ENCODE measurements around the gene PDZD2.
A peak's percentile ranks its signal among the peaks of the same experiment; 100 is the strongest.

Gene PDZD2

DNA sequence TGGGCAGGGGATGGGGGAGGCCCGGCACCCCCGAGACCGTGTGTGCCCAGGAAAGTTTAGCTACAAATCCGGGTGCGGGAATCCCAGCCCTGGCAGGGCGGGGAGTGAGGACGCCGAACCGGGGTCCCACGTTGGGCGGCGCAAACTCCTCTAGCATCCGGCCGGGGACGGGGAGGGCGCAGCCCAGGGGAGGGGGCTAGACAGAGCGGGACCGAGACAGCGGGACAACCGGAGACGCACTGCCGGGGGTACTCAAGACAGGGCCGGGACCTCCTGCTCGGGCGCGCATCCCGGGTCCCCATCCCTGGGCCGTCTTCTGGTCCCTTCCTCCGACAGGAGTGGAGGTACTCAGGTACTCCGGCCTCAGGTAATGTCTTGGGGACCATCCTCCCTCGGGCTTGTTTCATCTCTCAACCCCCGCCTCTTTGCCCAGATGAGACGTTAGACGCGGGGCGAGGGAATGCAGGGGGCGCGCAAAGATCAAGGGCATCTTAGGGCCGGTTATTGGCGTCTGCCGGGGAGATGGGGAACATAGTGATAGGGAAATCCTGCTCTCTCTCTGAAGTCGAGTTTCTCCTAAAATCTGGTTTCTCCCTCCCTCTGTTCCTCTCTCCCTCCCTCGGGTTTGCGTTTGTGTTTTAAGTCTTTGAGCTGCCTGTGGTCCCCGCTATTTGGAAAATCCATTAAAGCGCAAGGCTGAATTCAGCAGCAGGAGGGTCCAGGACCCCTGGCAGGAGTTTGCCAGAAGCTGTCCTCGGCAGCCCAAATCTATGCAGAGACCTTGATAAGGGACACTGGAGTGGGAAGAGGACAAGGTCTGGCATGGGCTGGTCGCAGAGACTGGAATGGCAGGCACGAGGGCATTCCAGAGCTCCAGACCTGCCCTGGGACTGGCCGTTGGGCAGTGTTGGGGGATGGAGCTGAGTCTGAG, 815 bp downstream of the PDZD2 start:
- Histone ChIP-seq H3K9ac (ENCODE audit: low read depth, low read length) (peak overlapping the region; percentile 42; the same call in 1 of the 2 replicates), H3K27ac (ENCODE audit: low read length) (no peak overlapping the region), H3K79me2 (ENCODE audit: insufficient read depth, low read length) (no peaks in the 10 kb centered on the region), H4K20me1 (ENCODE audit: insufficient read depth, low read length) (no peaks in the 10 kb centered on the region; the same call in 1 of the 2 replicates), H3K27me3 (ENCODE audit: insufficient read depth, low read length, poor library complexity) (peaks cover 42% of the 10 kb centered on the region), H3K4me3 (ENCODE audit: low read depth in 1 of 2, low read length in 2 of 2) (peak overlapping the region in 1 of 2 experiments; percentile 56; a peak in 1 of 4 replicates), H3K36me3 (ENCODE audit: insufficient read depth, low read length) (no peaks in the 10 kb centered on the region), H3K4me1 (ENCODE audit: insufficient read depth, low read length) (peaks cover 11% of the 10 kb centered on the region), H3K9me3 (ENCODE audit: insufficient read depth, low read length, severe bottlenecking) (no peaks in the 10 kb centered on the region), H3K4me2 (ENCODE audit: insufficient read depth, low read length) (peak overlapping the region; percentile 73), H2AFZ (ENCODE audit: low read depth, low read length) (no peak overlapping the region)
- ATAC-seq (ENCODE audit: insufficient read depth, low read depth) (no peak), DNase-seq (no peak)
- TF ChIP-seq CTCF (IDR thresholded peaks at IDR 0.05; ENCODE audit: borderline replicate concordance, extremely low read depth, low read length, poor library complexity, severe bottlenecking) (no peak), EZH2 (IDR thresholded peaks at IDR 0.05; ENCODE audit: borderline replicate concordance, low read depth, low read length, severe bottlenecking) (no peak)

DNA sequence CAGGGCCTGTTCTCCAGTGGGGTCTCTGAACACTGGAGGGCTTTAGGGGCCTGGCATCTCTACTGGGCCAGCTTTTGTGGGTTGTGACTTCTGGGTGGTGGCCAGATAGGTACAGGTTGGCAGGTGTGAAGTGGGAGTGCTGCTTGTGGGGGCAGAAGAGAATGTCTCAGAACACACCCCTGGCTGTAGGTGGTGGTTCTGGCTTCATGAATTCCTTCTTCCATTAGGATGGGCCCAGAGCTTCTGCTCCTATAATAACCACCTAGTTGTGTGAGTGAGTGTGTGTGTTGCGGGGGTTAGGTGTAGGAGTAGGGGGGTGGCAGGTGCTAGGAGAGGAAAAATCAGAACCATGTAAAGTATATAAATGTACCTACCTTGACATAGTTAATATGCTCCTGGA, 1.6 kb downstream of the PDZD2 start:
- Histone ChIP-seq H3K4me2 (ENCODE audit: insufficient read depth, low read length) (no peak overlapping the region), H3K9me3 (ENCODE audit: insufficient read depth, low read length, severe bottlenecking) (no peaks in the 10 kb centered on the region), H3K27me3 (ENCODE audit: insufficient read depth, low read length, poor library complexity) (peaks cover 42% of the 10 kb centered on the region), H3K4me1 (ENCODE audit: insufficient read depth, low read length) (peaks cover 11% of the 10 kb centered on the region), H3K79me2 (ENCODE audit: insufficient read depth, low read length) (no peaks in the 10 kb centered on the region), H4K20me1 (ENCODE audit: insufficient read depth, low read length) (no peaks in the 10 kb centered on the region; the same call in 1 of the 2 replicates), H3K27ac (ENCODE audit: low read length) (no peak overlapping the region), H3K4me3 (ENCODE audit: low read depth in 1 of 2, low read length in 2 of 2) (no peak overlapping the region), H2AFZ (ENCODE audit: low read depth, low read length) (no peak overlapping the region), H3K9ac (ENCODE audit: low read depth, low read length) (no peak overlapping the region), H3K36me3 (ENCODE audit: insufficient read depth, low read length) (no peaks in the 10 kb centered on the region)
- no peak for DNase-seq
- ATAC-seq (ENCODE audit: insufficient read depth, low read depth), result no peak
- TF ChIP-seq EZH2 (IDR thresholded peaks at IDR 0.05; ENCODE audit: borderline replicate concordance, low read depth, low read length, severe bottlenecking), result no peak
- no peak for TF ChIP-seq CTCF (IDR thresholded peaks at IDR 0.05; ENCODE audit: borderline replicate concordance, extremely low read depth, low read length, poor library complexity, severe bottlenecking)

- TF ChIP-seq CTCF (IDR thresholded peaks at IDR 0.05; ENCODE audit: borderline replicate concordance, extremely low read depth, low read length, poor library complexity, severe bottlenecking) (no peak), EZH2 (IDR thresholded peaks at IDR 0.05; ENCODE audit: borderline replicate concordance, low read depth, low read length, severe bottlenecking) (no peak)
- no peak overlapping the region for H3K9ac ChIP-seq (ENCODE audit: low read depth, low read length)
- H3K27ac ChIP-seq (ENCODE audit: low read length), result no peak overlapping the region
- peaks cover 11% of the 10 kb centered on the region for H3K4me1 ChIP-seq (ENCODE audit: insufficient read depth, low read length)
- H3K27me3 ChIP-seq (ENCODE audit: insufficient read depth, low read length, poor library complexity), result peaks cover 39% of the 10 kb centered on the region
- DNase-seq (no peak), ATAC-seq (ENCODE audit: insufficient read depth, low read depth) (no peak)
- no peak overlapping the region for H2AFZ ChIP-seq (ENCODE audit: low read depth, low read length)
- H3K4me3 ChIP-seq (ENCODE audit: low read depth in 1 of 2, low read length in 2 of 2), result no peak overlapping the region
- H4K20me1 ChIP-seq (ENCODE audit: insufficient read depth, low read length), result no peaks in the 10 kb centered on the region; the same call in 1 of the 2 replicates
- no peaks in the 10 kb centered on the region for H3K79me2 ChIP-seq (ENCODE audit: insufficient read depth, low read length)
- H3K9me3 ChIP-seq (ENCODE audit: insufficient read depth, low read length, severe bottlenecking), result no peaks in the 10 kb centered on the region
- no peak overlapping the region for H3K4me2 ChIP-seq (ENCODE audit: insufficient read depth, low read length)
- H3K36me3 ChIP-seq (ENCODE audit: insufficient read depth, low read length), result no peaks in the 10 kb centered on the region
Observed at GRCh38 chr5:31641059-31641458, 2.1 kb downstream of the PDZD2 start.
